UCSD-AML1 (cell line): ENCODE results near the gene ACTL7A.
"Not testable (repeated sequence)": the region's sequence is repeated elsewhere in the genome, so short reads cannot be mapped to it uniquely, and the experiment has no call there.

ENCODE experiments used
- DNase-seq: peaks from one replicate; lab custom pipeline; 2025; ENCODE audit not compliant: unreplicated experiment; lab: John Stamatoyannopoulos, UW

ACTL7A gene

GRCh38 chr9:108848296-108848695 is 13.8 kb upstream of the ACTL7A start:
- DNase-seq = not testable (repeated sequence)

GRCh38 chr9:108850293-108850897 is 11.7 kb upstream of the ACTL7A start:
- no peak for DNase-seq

- DNase-seq = no peak
Measured at GRCh38 chr9:108851138-108851537, 10.9 kb upstream of the ACTL7A start.

GRCh38 chr9:108852079-108852478 is 10.0 kb upstream of the ACTL7A start:
- DNase-seq = no peak

- DNase-seq = no peak
Measured at GRCh38 chr9:108854094-108854493, 8.0 kb upstream of the ACTL7A start.

GRCh38 chr9:108854641-108855528 is 7.2 kb upstream of the ACTL7A start:
- DNase-seq = no peak

- no peak for DNase-seq
Measured at GRCh38 chr9:108855529-108855886, 6.6 kb upstream of the ACTL7A start.

- no peak for DNase-seq
Measured at GRCh38 chr9:108855888-108856287, 6.2 kb upstream of the ACTL7A start, which contains the start of gene ACTL7B. Gene ACTL7B, minus strand, starts transcription at chr9:108855986. Its CDS starts 56 bp downstream, at chr9:108855930.

GRCh38 chr9:108857572-108857971 is 4.5 kb upstream of the ACTL7A start:
- DNase-seq = no peak

- no peak for DNase-seq
Measured at GRCh38 chr9:108859459-108860114, 2.5 kb upstream of the ACTL7A start.

- DNase-seq = no peak
Measured at GRCh38 chr9:108860354-108860753, 1.7 kb upstream of the ACTL7A start.

- DNase-seq = no peak
Measured at GRCh38 chr9:108860764-108861163, 1.3 kb upstream of the ACTL7A start.

- no peak for DNase-seq
Measured at GRCh38 chr9:108861464-108861863, 602 bp upstream of the ACTL7A start.

- DNase-seq = no peak
Measured at GRCh38 chr9:108863891-108864290, 1.8 kb downstream of the ACTL7A start.

- DNase-seq = no peak
Measured at GRCh38 chr9:108864446-108864845, 2.4 kb downstream of the ACTL7A start.

GRCh38 chr9:108865037-108865436 is 3.0 kb downstream of the ACTL7A start:
- DNase-seq = no peak

- DNase-seq = no peak
Measured at GRCh38 chr9:108866001-108866420, 3.9 kb downstream of the ACTL7A start.

GRCh38 chr9:108867116-108867515 is 5.0 kb downstream of the ACTL7A start:
- no peak for DNase-seq

GRCh38 chr9:108867829-108868228 is 5.8 kb downstream of the ACTL7A start:
- DNase-seq = no peak

- no peak for DNase-seq
Measured at GRCh38 chr9:108869092-108869725, 7.1 kb downstream of the ACTL7A start.

GRCh38 chr9:108874058-108874788 is 12.2 kb downstream of the ACTL7A start:
- no peak for DNase-seq
